H9 (cell line): Measurements from ENCODE around the gene ZNG1B. TPM values are rescaled to one million over a fixed set of nuclear protein-coding genes. Genes with fewer than 3 reads are reported as not detected.

ENCODE experiments used
- DNase-seq: peaks from one replicate; pipeline ENCODE4 v3.0.0-alpha.2; 2017
- H2AFZ ChIP-seq: one replicate; pipeline ENCODE4 v1.6.1; 2013; ENCODE audit warnings: mild to moderate bottlenecking, low read length, control low read depth, moderate library complexity
- H2AK5ac ChIP-seq: 2 replicates; pipeline ENCODE4 v1.6.1; 2013; ENCODE audit warnings: low read length, control low read depth, mixed read lengths; ENCODE audit not compliant: insufficient read length
- H2BK120ac ChIP-seq: one replicate; pipeline ENCODE4 v1.6.1; 2013; ENCODE audit warnings: low read depth, mild to moderate bottlenecking, low read length, control low read depth, inconsistent platforms; ENCODE audit not compliant: poor library complexity, severe bottlenecking
- H2BK12ac ChIP-seq: 2 replicates; pipeline ENCODE4 v1.6.1; 2013; ENCODE audit warnings: low read length, control low read depth, mixed read lengths, low read depth; ENCODE audit not compliant: insufficient read length
- H2BK15ac ChIP-seq: 2 replicates; pipeline ENCODE4 v1.6.1; 2013; ENCODE audit warnings: low read depth, low read length, control low read depth
- H2BK20ac ChIP-seq: one replicate; pipeline ENCODE4 v1.6.1; 2013; ENCODE audit warnings: low read depth, mild to moderate bottlenecking, low read length, control low read depth, inconsistent platforms; ENCODE audit not compliant: poor library complexity, severe bottlenecking
- H2BK5ac ChIP-seq: 2 replicates; pipeline ENCODE4 v1.6.1; 2013; ENCODE audit warnings: low read length, control low read depth, mixed read lengths; ENCODE audit not compliant: insufficient read length
- H3K14ac ChIP-seq: 2 replicates; pipeline ENCODE4 v1.6.1; 2013; ENCODE audit warnings: low read length, control low read depth; ENCODE audit not compliant: insufficient read depth
- H3K18ac ChIP-seq: 2 replicates; pipeline ENCODE4 v1.6.1; 2013; ENCODE audit warnings: low read depth, mild to moderate bottlenecking, mixed read lengths, low read length, control low read depth; ENCODE audit not compliant: insufficient read length
- H3K23ac ChIP-seq: 2 replicates; pipeline ENCODE4 v1.6.1; 2013; ENCODE audit warnings: low read length, control low read depth, mixed read lengths, low read depth; ENCODE audit not compliant: insufficient read length
- H3K23me2 ChIP-seq: 2 replicates; pipeline ENCODE4 v1.6.1; 2013; ENCODE audit warnings: low read depth, mild to moderate bottlenecking, mixed read lengths, low read length, control low read depth; ENCODE audit not compliant: insufficient read length, poor library complexity, severe bottlenecking
- H3K27ac ChIP-seq: 2 replicates; pipeline ENCODE4 v1.5.1; 2013; ENCODE audit warnings: low read length, control low read depth, mixed read lengths, low read depth; ENCODE audit not compliant: insufficient read length
- H3K27me3 ChIP-seq: 2 replicates; pipeline ENCODE4 v1.6.1; 2013; ENCODE audit warnings: low read length, control low read depth, inconsistent platforms; ENCODE audit not compliant: insufficient read depth
- H3K4ac ChIP-seq: 2 replicates; pipeline ENCODE4 v1.6.1; 2013; ENCODE audit warnings: low read depth, mild to moderate bottlenecking, control low read depth, inconsistent platforms, low read length, moderate library complexity
- H3K4me1 ChIP-seq: 2 replicates; pipeline ENCODE4 v1.6.1; 2013; ENCODE audit warnings: low read length, control low read depth, inconsistent platforms; ENCODE audit not compliant: insufficient read depth
- H3K4me2 ChIP-seq: 2 replicates; pipeline ENCODE4 v1.6.1; 2013; ENCODE audit warnings: low read length, control low read depth, mixed read lengths; ENCODE audit not compliant: insufficient read length, insufficient read depth
- H3K56ac ChIP-seq: 2 replicates; pipeline ENCODE4 v1.6.1; 2013; ENCODE audit warnings: low read depth, mild to moderate bottlenecking, mixed read lengths, low read length, control low read depth; ENCODE audit not compliant: insufficient read length
- H3K79me1 ChIP-seq: 2 replicates; pipeline ENCODE4 v1.6.1; 2013; ENCODE audit warnings: low read depth, mild to moderate bottlenecking, moderate library complexity, low read length, control low read depth, inconsistent platforms; ENCODE audit not compliant: insufficient read depth, poor library complexity, severe bottlenecking
- H3K79me2 ChIP-seq: 2 replicates; pipeline ENCODE4 v1.6.1; 2013; ENCODE audit warnings: low read length, control low read depth, inconsistent platforms; ENCODE audit not compliant: insufficient read depth
- H3K9ac ChIP-seq: 2 replicates; pipeline ENCODE4 v1.6.1; 2013; ENCODE audit warnings: low read length, control low read depth, mixed read lengths; ENCODE audit not compliant: insufficient read length; ENCODE audit errors: extremely low read depth
- H3K9me3 ChIP-seq: one replicate; pipeline ENCODE4 v1.6.1; 2013; ENCODE audit warnings: low read depth, low read length, inconsistent platforms; ENCODE audit not compliant: control insufficient read depth
- H3T11ph ChIP-seq: one replicate; pipeline ENCODE4 v1.6.1; 2013; ENCODE audit warnings: mild to moderate bottlenecking, low read length, control low read depth, inconsistent platforms
- H4K20me1 ChIP-seq: one replicate; pipeline ENCODE4 v1.6.1; 2013; ENCODE audit not compliant: control insufficient read depth, insufficient read length, insufficient read depth
- H4K5ac ChIP-seq: 2 replicates; pipeline ENCODE4 v1.6.1; 2013; ENCODE audit warnings: low read depth, mild to moderate bottlenecking, mixed read lengths, low read length, control low read depth; ENCODE audit not compliant: insufficient read length
- H4K8ac ChIP-seq: replicated peaks from 2 replicates; pipeline ENCODE4 v1.6.1; 2013; ENCODE audit warnings: low read length, control low read depth, mixed read lengths, low read depth; ENCODE audit not compliant: insufficient read length
- H4K91ac ChIP-seq: 2 replicates; pipeline ENCODE4 v1.6.1; 2013; ENCODE audit warnings: low read depth, mild to moderate bottlenecking, moderate library complexity, mixed read lengths, low read length, control low read depth; ENCODE audit not compliant: insufficient read length
- H3K27ac Mint-ChIP-seq, 3 experiments: 2 replicates in 2 of 3; 3 replicates in 1 of 3; pipeline ENCODE4 v1.8.0; 2020 to 2021; ENCODE audit warnings: mixed read lengths in 3 of 3, mild to moderate bottlenecking in 1 of 3, moderate library complexity in 1 of 3
- H3K27me3 Mint-ChIP-seq: 2 replicates; pipeline ENCODE4 v1.8.0; 2021; ENCODE audit warnings: low read depth, mild to moderate bottlenecking, moderate library complexity, mixed read lengths
- H3K36me3 Mint-ChIP-seq, 3 experiments: 2 replicates in 2 of 3; 3 replicates in 1 of 3; pipeline ENCODE4 v1.8.0; 2020 to 2021; ENCODE audit warnings: low read depth in 3 of 3, mixed read lengths in 3 of 3; ENCODE audit not compliant: insufficient read depth in 1 of 3
- H3K4me1 Mint-ChIP-seq, 2 experiments: 2 replicates each; pipeline ENCODE4 v1.8.0; 2020; ENCODE audit warnings: mixed read lengths in 2 of 2
- H3K4me3 Mint-ChIP-seq, 2 experiments: 2 replicates in 1 of 2; 3 replicates in 1 of 2; pipeline ENCODE4 v1.8.0; 2020 to 2021; ENCODE audit warnings: mild to moderate bottlenecking in 2 of 2, mixed read lengths in 2 of 2, moderate library complexity in 1 of 2
- H3K9me3 Mint-ChIP-seq, 2 experiments: 2 replicates in 1 of 2; 3 replicates in 1 of 2; pipeline ENCODE4 v1.8.0; 2020; ENCODE audit warnings: mild to moderate bottlenecking in 2 of 2, mixed read lengths in 2 of 2, moderate library complexity in 1 of 2
- WGBS: extraction: QIAGEN DNeasy Blood & Tissue Kit; methylation state at CpG from one replicate; pipeline ENCODE4 v1.1.7; 2013; ENCODE audit warnings: missing lambda C conversion rate, low lambda C conversion rate, mixed read lengths; ENCODE audit not compliant: insufficient read length; ENCODE audit errors: extremely low coverage; 5-methylcytosine and 5-hydroxymethylcytosine counted together
- total RNA-seq: library from RNA; stranded (reverse); gene quantifications from 2 replicates; pipeline ENCODE4 v1.2.1, GENCODE V29; 2021
- TF ChIP-seq, protein P1 (sequence below): fragments of 200-600 bp; sonication (generic); conservative IDR thresholded peaks from 3 replicates; pipeline ENCODE4 v1.8.0; 2021; ENCODE audit warnings: antibody characterized with exemption, mild to moderate bottlenecking

The ZNG1B gene
- total RNA-seq, 1 experiment from 2014 or later, result 41.7 TPM

- no peaks in the 10 kb centered on the region for H3K79me2 ChIP-seq
- H3K4me3 Mint-ChIP-seq, result no peak overlapping the region
- H3K9ac ChIP-seq, result no peak overlapping the region
- WGBS, result no CpG with 5 or more reads among the region's 11 CpGs
- TF ChIP-seq, protein P1, sequence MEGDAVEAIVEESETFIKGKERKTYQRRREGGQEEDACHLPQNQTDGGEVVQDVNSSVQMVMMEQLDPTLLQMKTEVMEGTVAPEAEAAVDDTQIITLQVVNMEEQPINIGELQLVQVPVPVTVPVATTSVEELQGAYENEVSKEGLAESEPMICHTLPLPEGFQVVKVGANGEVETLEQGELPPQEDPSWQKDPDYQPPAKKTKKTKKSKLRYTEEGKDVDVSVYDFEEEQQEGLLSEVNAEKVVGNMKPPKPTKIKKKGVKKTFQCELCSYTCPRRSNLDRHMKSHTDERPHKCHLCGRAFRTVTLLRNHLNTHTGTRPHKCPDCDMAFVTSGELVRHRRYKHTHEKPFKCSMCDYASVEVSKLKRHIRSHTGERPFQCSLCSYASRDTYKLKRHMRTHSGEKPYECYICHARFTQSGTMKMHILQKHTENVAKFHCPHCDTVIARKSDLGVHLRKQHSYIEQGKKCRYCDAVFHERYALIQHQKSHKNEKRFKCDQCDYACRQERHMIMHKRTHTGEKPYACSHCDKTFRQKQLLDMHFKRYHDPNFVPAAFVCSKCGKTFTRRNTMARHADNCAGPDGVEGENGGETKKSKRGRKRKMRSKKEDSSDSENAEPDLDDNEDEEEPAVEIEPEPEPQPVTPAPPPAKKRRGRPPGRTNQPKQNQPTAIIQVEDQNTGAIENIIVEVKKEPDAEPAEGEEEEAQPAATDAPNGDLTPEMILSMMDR, result peak; percentile 99
- no peaks in the 10 kb centered on the region for H3K4me1 ChIP-seq
- H3K27ac Mint-ChIP-seq, result no peak overlapping the region
- no peaks in the 10 kb centered on the region for H3K27me3 ChIP-seq
- H2BK120ac ChIP-seq, result no peak overlapping the region
- no peak overlapping the region for H3K4me2 ChIP-seq
- H3K9me3 ChIP-seq, result peaks cover 9% of the 10 kb centered on the region
- peaks cover 3 to 14% (median 12%) of the 10 kb centered on the region in 3 experiments; a peak in 6 of 7 replicates for H3K36me3 Mint-ChIP-seq
- peaks cover 29% of the 10 kb centered on the region for H3K27me3 Mint-ChIP-seq
- no peak overlapping the region for H3K14ac ChIP-seq
- no peaks in the 10 kb centered on the region for H3K79me1 ChIP-seq
- peaks cover 16 to 26% of the 10 kb centered on the region in 2 experiments for H3K9me3 Mint-ChIP-seq
- DNase-seq, result peak; percentile 79
- H3K18ac ChIP-seq, result no peak overlapping the region
- H3K27ac ChIP-seq, result no peak overlapping the region
- H2AK5ac ChIP-seq, result no peak overlapping the region
- no peaks in the 10 kb centered on the region for H3K4me1 Mint-ChIP-seq
- no peak overlapping the region for H2BK15ac ChIP-seq
- H3K56ac ChIP-seq, result no peak overlapping the region
- no peak overlapping the region for H3K23ac ChIP-seq
- H2BK12ac ChIP-seq, result no peak overlapping the region
- H2BK20ac ChIP-seq, result no peak overlapping the region
- no peak overlapping the region for H3T11ph ChIP-seq
- H4K8ac ChIP-seq, result no peak overlapping the region
- H4K5ac ChIP-seq, result no peak overlapping the region
- H2BK5ac ChIP-seq, result no peak overlapping the region
- H2AFZ ChIP-seq, result no peak overlapping the region
- no peak overlapping the region for H3K4ac ChIP-seq
- no peak overlapping the region for H4K91ac ChIP-seq
- H3K23me2 ChIP-seq, result no peaks in the 10 kb centered on the region
- no peaks in the 10 kb centered on the region for H4K20me1 ChIP-seq
Observed at GRCh38 chr2:113390124-113390849, 47.2 kb upstream of the ZNG1B start.
